ENCODE measurements around the gene MAEA.
"Not testable (repeated sequence)": the region's sequence is repeated elsewhere in the genome, so short reads cannot be mapped to it uniquely, and the experiment has no call there.

The MAEA gene

GRCh38 chr4:1321946-1322650 is 32.4 kb downstream of the MAEA start:
- DNase-seq (ENCODE audit: low spot score) = no peak

- no peak for DNase-seq (ENCODE audit: low spot score)
These were observed 33.6 kb downstream of the MAEA start for GRCh38 chr4:1323280-1323634.

- DNase-seq (ENCODE audit: low spot score) = no peak
These were observed 34.1 kb downstream of the MAEA start for GRCh38 chr4:1323635-1324442.

- not testable (repeated sequence) for DNase-seq (ENCODE audit: low spot score)
These were observed 34.9 kb downstream of the MAEA start for GRCh38 chr4:1324443-1325175.

- no peak for DNase-seq (ENCODE audit: low spot score)
These were observed 35.4 kb downstream of the MAEA start for GRCh38 chr4:1325176-1325480.

GRCh38 chr4:1325681-1326635 is 36.3 kb downstream of the MAEA start:
- no peak for DNase-seq (ENCODE audit: low spot score)

GRCh38 chr4:1326751-1327525 is 37.2 kb downstream of the MAEA start:
- DNase-seq (ENCODE audit: low spot score) = no peak

- no peak for DNase-seq (ENCODE audit: low spot score)
These were observed 38.0 kb downstream of the MAEA start for GRCh38 chr4:1327526-1328266.

GRCh38 chr4:1328267-1329155 is 38.8 kb downstream of the MAEA start:
- no peak for DNase-seq (ENCODE audit: low spot score)

- no peak for DNase-seq (ENCODE audit: low spot score)
These were observed 40.0 kb downstream of the MAEA start for GRCh38 chr4:1329408-1330371.

- DNase-seq (ENCODE audit: low spot score) = no peak
These were observed 41.3 kb downstream of the MAEA start for GRCh38 chr4:1330761-1331590.

- DNase-seq (ENCODE audit: low spot score) = no peak
These were observed 42.1 kb downstream of the MAEA start for GRCh38 chr4:1331591-1332353.

GRCh38 chr4:1332686-1333085 is 43.0 kb downstream of the MAEA start:
- DNase-seq (ENCODE audit: low spot score) = no peak

GRCh38 chr4:1333256-1333655 is 43.6 kb downstream of the MAEA start:
- DNase-seq (ENCODE audit: low spot score) = no peak

- DNase-seq (ENCODE audit: low spot score) = not testable (repeated sequence)
These were observed 44.3 kb downstream of the MAEA start for GRCh38 chr4:1333851-1334578.

- no peak for DNase-seq (ENCODE audit: low spot score)
These were observed 44.8 kb downstream of the MAEA start for GRCh38 chr4:1334579-1334895.

Data from hematopoietic multipotent progenitor cell treated with erythropoietin and hydrocortisone succinate and interleukin-3 and kit ligand, for 15 days (in vitro differentiated cells).